H1 (cell line): Measurements from ENCODE around the gene GAB2. TPM values are rescaled to one million over a fixed set of nuclear protein-coding genes. Genes with fewer than 3 reads are reported as not detected.

ENCODE experiments used
- CTCF ChIA-PET: fragments of 300-600 bp; sonication (Branson Sonifier 250); formaldehyde crosslinking; loops from one replicate; lab custom pipeline; 2021; ENCODE audit not compliant: partially characterized antibody; lab: Charles Lee
- POLR2A ChIA-PET: fragments of 300-600 bp; sonication (Branson Sonifier 250); formaldehyde crosslinking; loops from one replicate; lab custom pipeline; 2021; ENCODE audit warnings: inconsistent platforms; ENCODE audit not compliant: partially characterized antibody; lab: Charles Lee
- DNase-seq, 2 experiments: peaks; one replicate each; pipeline versions ENCODE4 v3.0.0 to v3.0.0-alpha.2; 2010 to 2022; ENCODE audit warnings: low spot score in 2 of 2, low read depth in 1 of 2, mixed read lengths in 1 of 2
- FAIRE-seq: peaks from 2 replicates; lab custom pipeline; 2011; peaks lifted over from hg19 to GRCh38; lab: Jason Lieb, UNC
- H2AFZ ChIP-seq: 2 replicates; pipeline ENCODE4 v1.8.1; 2012; ENCODE audit warnings: low read length, inconsistent platforms
- H2AK5ac ChIP-seq: 2 replicates; pipeline ENCODE4 v1.6.1; 2013; ENCODE audit warnings: low read depth, low read length
- H2BK120ac ChIP-seq: replicated peaks from 2 replicates; pipeline ENCODE3; 2013; ENCODE audit warnings: low read depth, low read length, inconsistent platforms
- H2BK12ac ChIP-seq: 2 replicates; pipeline ENCODE4 v1.6.1; 2013; ENCODE audit warnings: low read depth, low read length
- H2BK15ac ChIP-seq: 2 replicates; pipeline ENCODE4 v1.6.1; 2013; ENCODE audit warnings: low read length
- H2BK20ac ChIP-seq: 2 replicates; pipeline ENCODE4 v1.6.1; 2013; ENCODE audit warnings: low read length
- H2BK5ac ChIP-seq: 2 replicates; pipeline ENCODE4 v1.6.1; 2013; ENCODE audit warnings: low read depth, low read length
- H3K14ac ChIP-seq: 2 replicates; pipeline ENCODE4 v1.6.1; 2013; ENCODE audit warnings: inconsistent platforms; ENCODE audit not compliant: insufficient read length
- H3K18ac ChIP-seq: 2 replicates; pipeline ENCODE4 v1.6.1; 2013; ENCODE audit warnings: low read length; ENCODE audit errors: extremely low read depth
- H3K23ac ChIP-seq: 2 replicates; pipeline ENCODE4 v1.6.1; 2013; ENCODE audit warnings: inconsistent platforms; ENCODE audit not compliant: insufficient read length
- H3K23me2 ChIP-seq: 2 replicates; pipeline ENCODE4 v1.6.1; 2013; ENCODE audit warnings: low read depth, low read length
- H3K27ac ChIP-seq: 2 replicates; pipeline ENCODE4 v1.6.1; 2011; ENCODE audit warnings: low read depth, low read length, inconsistent platforms
- H3K27me3 ChIP-seq, 4 experiments: replicated peaks in 1 of 4; 1 replicate in 1 of 4; 2 replicates in 3 of 4; pipeline versions ENCODE4 v1.6.1 to v1.8.1; 2011 to 2013; ENCODE audit warnings: low read length in 3 of 4, mild to moderate bottlenecking in 3 of 4, inconsistent platforms in 2 of 4, mixed read lengths in 2 of 4, moderate library complexity in 1 of 4; ENCODE audit not compliant: control insufficient read depth in 3 of 4, insufficient read depth in 3 of 4; ENCODE audit errors: extremely low read depth in 1 of 4
- H3K36me3 ChIP-seq, 4 experiments: 2 replicates each; pipeline versions ENCODE4 v1.6.1 to v1.8.1; 2011 to 2013; ENCODE audit warnings: mild to moderate bottlenecking in 4 of 4, low read length in 3 of 4, moderate library complexity in 2 of 4, control low read depth in 1 of 4, inconsistent platforms in 1 of 4; ENCODE audit not compliant: insufficient read depth in 4 of 4, control insufficient read depth in 2 of 4
- H3K4ac ChIP-seq: replicated peaks from 2 replicates; pipeline ENCODE3; 2013; ENCODE audit warnings: low read length, low read depth, mixed read lengths, inconsistent platforms; ENCODE audit not compliant: insufficient read length
- H3K4me1 ChIP-seq, 4 experiments: replicated peaks in 1 of 4; 1 replicate in 1 of 4; 2 replicates in 3 of 4; pipeline versions ENCODE4 v1.6.1 to v1.8.1; 2011 to 2013; ENCODE audit warnings: low read length in 3 of 4, inconsistent platforms in 2 of 4, mixed read lengths in 1 of 4; ENCODE audit not compliant: insufficient read depth in 4 of 4, control insufficient read depth in 3 of 4
- H3K4me2 ChIP-seq, 2 experiments: 2 replicates each; pipeline versions ENCODE4 v1.6.1 to v1.8.1; 2011 to 2013; ENCODE audit warnings: low read depth in 2 of 2, low read length in 2 of 2, control low read depth in 1 of 2, inconsistent platforms in 1 of 2, mild to moderate bottlenecking in 1 of 2; ENCODE audit not compliant: insufficient read depth in 1 of 2
- H3K4me3 ChIP-seq, 4 experiments: fragments of 200-600, 300-600 bp in 1 of 4; sonication (generic), shearing (Covaris generic), sonication (Bioruptor Twin) in 1 of 4; 2 replicates each; pipeline versions ENCODE4 v1.5.1 to v1.8.1; 2011 to 2016; ENCODE audit warnings: low read length in 4 of 4, low read depth in 3 of 4, control low read depth in 2 of 4, inconsistent platforms in 2 of 4, mild to moderate bottlenecking in 2 of 4, mixed read lengths in 1 of 4, moderate library complexity in 1 of 4; ENCODE audit not compliant: insufficient read depth in 2 of 4; ENCODE audit errors: extremely low read depth in 1 of 4
- H3K56ac ChIP-seq: replicated peaks from 2 replicates; pipeline ENCODE3; 2013; ENCODE audit warnings: low read depth, mild to moderate bottlenecking, mixed read lengths, low read length, inconsistent platforms; ENCODE audit not compliant: insufficient read length
- H3K79me1 ChIP-seq: 2 replicates; pipeline ENCODE4 v1.6.1; 2013; ENCODE audit warnings: low read depth, low read length, control low read depth
- H3K79me2 ChIP-seq, 2 experiments: 2 replicates each; pipeline versions ENCODE4 v1.6.1 to v1.8.1; 2012 to 2013; ENCODE audit warnings: low read length in 2 of 2, mild to moderate bottlenecking in 2 of 2, inconsistent platforms in 1 of 2; ENCODE audit not compliant: insufficient read depth in 2 of 2, control insufficient read depth in 1 of 2
- H3K9ac ChIP-seq, 4 experiments: replicated peaks in 1 of 4; 1 replicate in 1 of 4; 2 replicates in 3 of 4; pipeline versions ENCODE4 v1.6.1 to v1.8.1; 2011 to 2013; ENCODE audit warnings: low read depth in 3 of 4, low read length in 3 of 4, control low read depth in 2 of 4, mild to moderate bottlenecking in 2 of 4, moderate library complexity in 2 of 4, inconsistent platforms in 1 of 4; ENCODE audit errors: extremely low read depth in 1 of 4
- H3K9me3 ChIP-seq, 2 experiments: 2 replicates each; pipeline versions ENCODE4 v1.6.1 to v1.8.1; 2012 to 2013; ENCODE audit warnings: mild to moderate bottlenecking in 2 of 2, moderate library complexity in 2 of 2, control low read depth in 1 of 2, inconsistent platforms in 1 of 2, low read depth in 1 of 2, low read length in 1 of 2, mixed read lengths in 1 of 2; ENCODE audit not compliant: insufficient read depth in 2 of 2
- H4K20me1 ChIP-seq, 2 experiments: replicated peaks in 1 of 2; 2 replicates each; pipeline versions ENCODE3 to v1.8.1; 2011 to 2013; ENCODE audit warnings: inconsistent platforms in 2 of 2, low read length in 2 of 2, mild to moderate bottlenecking in 1 of 2; ENCODE audit not compliant: insufficient read depth in 2 of 2, control insufficient read depth in 1 of 2
- H4K5ac ChIP-seq: 2 replicates; pipeline ENCODE4 v1.6.1; 2013; ENCODE audit warnings: low read length, low read depth, mixed read lengths, inconsistent platforms; ENCODE audit not compliant: insufficient read length
- H4K8ac ChIP-seq: 2 replicates; pipeline ENCODE4 v1.8.0; 2013; ENCODE audit warnings: mild to moderate bottlenecking, moderate library complexity, low read length, inconsistent platforms; ENCODE audit not compliant: insufficient read depth; ENCODE audit errors: extremely low read depth
- H4K91ac ChIP-seq: replicated peaks from 2 replicates; pipeline ENCODE3; 2013; ENCODE audit warnings: low read length, mixed read lengths, inconsistent platforms; ENCODE audit not compliant: insufficient read length
- ASH2L ChIP-seq: fragments of 200-600, 300-600 bp; sonication (generic); IDR thresholded peaks from one replicate; pipeline ENCODE4 v1.7.1; 2017; ENCODE audit warnings: low read length
- ATF2 ChIP-seq: IDR thresholded peaks from 2 replicates; pipeline ENCODE4 v1.6.1; 2012; ENCODE audit warnings: low read length, inconsistent platforms
- BRCA1 ChIP-seq: IDR thresholded peaks from 2 replicates; pipeline ENCODE4 v1.6.1; 2012; ENCODE audit warnings: low read depth, low read length, improper control_type of control experiment
- CHD1 ChIP-seq: IDR thresholded peaks from 2 replicates; pipeline ENCODE4 v1.6.1; 2012; ENCODE audit warnings: low read depth, low read length, improper control_type of control experiment
- EGR1 ChIP-seq: IDR thresholded peaks from 2 replicates; pipeline ENCODE4 v1.6.1; 2011; ENCODE audit warnings: low read depth, low read length, borderline replicate concordance
- EZH2 ChIP-seq: fragments of 200-600 bp; sonication (generic); IDR thresholded peaks from 2 replicates; pipeline ENCODE4 v1.7.1; 2012; ENCODE audit warnings: low read depth, mild to moderate bottlenecking, moderate library complexity, low read length, inconsistent platforms; ENCODE audit not compliant: severe bottlenecking
- KDM1A ChIP-seq: fragments of 200-600, 300-600 bp; sonication (generic); IDR thresholded peaks from 2 replicates; pipeline ENCODE4 v1.7.1; 2016; ENCODE audit warnings: mild to moderate bottlenecking, low read length, borderline replicate concordance
- POLR2A ChIP-seq, 2 experiments: IDR thresholded peaks; 1 replicate in 1 of 2; 2 replicates in 1 of 2; pipeline ENCODE4 v1.6.1; 2011; ENCODE audit warnings: low read depth in 2 of 2, low read length in 2 of 2, mild to moderate bottlenecking in 2 of 2; ENCODE audit errors: control extremely low read depth in 1 of 2
- SP2 ChIP-seq: IDR thresholded peaks from 2 replicates; pipeline ENCODE4 v1.6.1; 2012; ENCODE audit warnings: mild to moderate bottlenecking, low read length, inconsistent platforms
- YY1 ChIP-seq: IDR thresholded peaks from 2 replicates; pipeline ENCODE4 v1.6.1; 2011; ENCODE audit warnings: low read depth, mild to moderate bottlenecking, low read length
- WGBS, 2 experiments: shearing (Covaris generic) in 1 of 2; methylation state at CpG; one replicate each; pipeline versions ENCODE4 v1.1.6 to v1.1.7; 2013 to 2015; ENCODE audit warnings: low lambda C conversion rate in 2 of 2, mixed read lengths in 2 of 2, inconsistent platforms in 1 of 2, low coverage in 1 of 2, missing lambda C conversion rate in 1 of 2; ENCODE audit not compliant: insufficient replicate concordance in 2 of 2, insufficient coverage in 1 of 2, insufficient read length in 1 of 2; ENCODE audit errors: extremely low coverage in 1 of 2, missing lambda C conversion rate in 1 of 2; 5-methylcytosine and 5-hydroxymethylcytosine counted together
- polyA plus RNA-seq, 7 experiments: library from polyadenylated mRNA; depleted of rRNA in 3 of 7; stranded (reverse) in 5 of 7; unstranded in 2 of 7; fragments of >200 nt in 5 of 7; fragments of 200-250 nt in 2 of 7; gene quantifications; 1 replicate in 5 of 7; 2 replicates in 1 of 7; 4 replicates in 1 of 7; pipeline versions ENCODE4 v1.2.1 to v1.2.3, GENCODE V29; 2011 to 2013; ENCODE audit warnings: missing spikeins in 2 of 7, mixed read lengths in 2 of 7
- total RNA-seq: library from RNA; stranded (reverse); fragmentation: NEBNext Ultra II Directional; extraction: Animal tissue kit (Norgen Biotek cat#: 25700); gene quantifications from 2 replicates; pipeline ENCODE4 v1.2.1, GENCODE V29; 2021

GAB2 gene
- total and polyA plus RNA-seq, 2 of the 8 experiments (the other 6 are each of a cell fraction or from before 2014, with no cell fraction given): 6.3 to 14.0 TPM

DNA sequence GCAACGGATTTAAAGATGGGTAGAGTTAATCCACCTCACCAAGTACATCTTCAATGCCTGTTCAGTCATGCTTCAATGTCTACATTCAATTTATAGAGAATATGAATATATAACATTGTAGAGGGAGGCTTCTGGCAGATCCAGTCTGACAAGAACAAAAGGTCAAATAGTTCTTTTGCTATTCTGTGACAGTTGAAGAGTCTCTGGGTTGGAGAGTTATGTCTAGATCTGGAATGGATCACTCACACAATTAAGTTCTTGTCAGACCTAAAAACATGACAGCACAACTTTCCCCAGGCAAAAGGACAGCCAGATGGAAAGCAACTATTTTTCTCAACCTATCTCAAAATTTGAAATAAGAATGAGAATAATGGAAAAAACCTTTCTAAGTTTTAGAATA is 15.3 kb upstream of the GAB2 start:
- H3K36me3 ChIP-seq: no peaks in the 10 kb centered on the region; a peak in 2 of 8 replicates
- H2BK120ac ChIP-seq: no peak overlapping the region
- peaks cover 0 to 2% (median under 1%) of the 10 kb centered on the region in 4 experiments; a peak in 2 of 7 replicates for H3K4me1 ChIP-seq
- no peak overlapping the region for H3K56ac ChIP-seq
- H3K18ac ChIP-seq: no peak overlapping the region
- H3K27me3 ChIP-seq: no peaks in the 10 kb centered on the region
- POLR2A ChIA-PET: interaction anchor here (5.9 kb wide), 1 partner anchor 15 kb away, joined by 33 read pairs; the partner anchor contains the start of gene GAB2
- no peak overlapping the region for H3K4ac ChIP-seq
- no peaks in the 10 kb centered on the region for H3K9me3 ChIP-seq
- no peak overlapping the region for H2AFZ ChIP-seq
- no peak overlapping the region for H3K4me3 ChIP-seq
- H4K20me1 ChIP-seq: no peaks in the 10 kb centered on the region
- no peak overlapping the region for H4K91ac ChIP-seq
- H2AK5ac ChIP-seq: no peak overlapping the region
- H3K9ac ChIP-seq: no peak overlapping the region
- no peak for DNase-seq
- H3K79me1 ChIP-seq: no peaks in the 10 kb centered on the region
- no peak overlapping the region for H2BK12ac ChIP-seq
- H3K14ac ChIP-seq: no peak overlapping the region
- no peak overlapping the region for H2BK20ac ChIP-seq
- CTCF ChIA-PET: interaction anchor here (0.7 to 6.4 kb wide), 10 partner anchors 8 to 268 kb away, joined by 3 to 87 read pairs (median 5); partner anchors contain the start of gene GAB2
- no peak for TF ChIP-seq EZH2
- no peak for TF ChIP-seq SP2
- TF ChIP-seq YY1: no peak
- no peak for TF ChIP-seq CHD1
- no peak for TF ChIP-seq ATF2
- TF ChIP-seq EGR1: no peak
- TF ChIP-seq KDM1A: no peak
- TF ChIP-seq ASH2L: no peak
- no peak for TF ChIP-seq POLR2A (IDR thresholded peaks at IDR 0.05; ENCODE audit: control extremely low read depth in 1 of 2, low read depth in 2 of 2, low read length in 2 of 2)
- no peak for TF ChIP-seq BRCA1
- no peak overlapping the region for H3K27ac ChIP-seq
- H3K23ac ChIP-seq: no peak overlapping the region
- no peak overlapping the region for H4K8ac ChIP-seq
- no peak overlapping the region for H2BK15ac ChIP-seq
- no peak for FAIRE-seq
- H3K79me2 ChIP-seq: no peaks in the 10 kb centered on the region
- H2BK5ac ChIP-seq: no peak overlapping the region
- WGBS, 2 experiments: 90% methylated on average over 1 of the region's 1 CpG; no CpG with 5 or more reads in 1 of the 2 experiments
- H3K23me2 ChIP-seq: peaks cover 2% of the 10 kb centered on the region; the same call in 1 of the 2 replicates
- H3K4me2 ChIP-seq: no peak overlapping the region
- H4K5ac ChIP-seq: no peak overlapping the region
